DND-41 (cell line): ENCODE data around the gene STARD4.

ENCODE experiments used
- CTCF ChIP-seq: IDR thresholded peaks from 2 replicates; pipeline ENCODE4 v1.5.1; 2012; ENCODE audit warnings: borderline replicate concordance, low read length, moderate library complexity, mild to moderate bottlenecking; ENCODE audit not compliant: poor library complexity, severe bottlenecking; ENCODE audit errors: extremely low read depth
- EZH2 ChIP-seq: IDR thresholded peaks from 3 replicates; pipeline ENCODE4 v1.6.1; 2012; ENCODE audit warnings: borderline replicate concordance, low read depth, mild to moderate bottlenecking, moderate library complexity, low read length, inconsistent platforms; ENCODE audit not compliant: severe bottlenecking

GRCh38 chr5:111453295-111453694 lies 59.0 kb downstream of the STARD4 start:
- no peak for TF ChIP-seq CTCF
- no peak for TF ChIP-seq EZH2
